ENCODE measurements around the gene VGLL4.
"Not testable (repeated sequence)": the region's sequence is repeated elsewhere in the genome, so short reads cannot be mapped to it uniquely, and the experiment has no call there.

VGLL4 gene

DNA sequence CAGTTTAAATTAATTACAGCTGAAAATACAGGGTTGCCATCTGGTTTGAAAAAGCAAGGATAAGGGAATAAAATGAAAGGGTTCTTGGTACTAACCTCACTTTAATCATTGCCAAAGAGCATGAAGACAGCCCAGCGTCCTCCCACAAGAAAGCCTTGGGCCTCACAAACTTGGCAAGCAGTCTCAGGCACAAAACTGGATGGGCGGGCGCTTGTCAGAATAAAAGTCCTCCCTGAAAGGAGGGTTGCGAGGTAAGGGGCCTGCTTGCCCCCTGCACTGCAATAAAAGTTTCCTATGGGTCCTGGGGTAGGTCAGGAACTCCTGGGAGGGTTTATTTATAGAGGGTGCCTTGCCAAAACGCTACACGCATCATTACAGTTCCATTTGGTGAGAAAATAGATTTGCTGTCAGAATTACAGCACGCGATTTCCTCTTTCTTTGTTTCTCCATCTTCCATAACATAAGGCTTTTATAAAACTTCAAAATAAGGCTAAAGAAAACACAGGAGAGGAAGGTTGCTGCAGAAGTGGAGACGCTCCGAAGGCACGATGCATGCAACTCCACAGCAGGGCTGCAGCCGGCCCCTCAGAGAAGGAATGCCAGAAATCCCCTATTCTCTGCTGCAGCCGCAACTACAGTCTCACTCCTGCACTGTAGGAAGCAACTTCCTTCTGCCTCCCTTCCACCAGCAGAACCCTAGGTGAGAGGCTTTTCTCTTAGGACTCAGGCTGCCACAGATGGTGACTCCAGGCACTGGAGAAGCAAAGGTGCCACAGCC, 61.3 kb downstream of the VGLL4 start:
- no peak for DNase-seq

- DNase-seq: no peak
Observed at GRCh38 chr3:11581237-11582190, 62.2 kb downstream of the VGLL4 start.

- DNase-seq: no peak
Observed at GRCh38 chr3:11580645-11581044, 63.1 kb downstream of the VGLL4 start.

DNA sequence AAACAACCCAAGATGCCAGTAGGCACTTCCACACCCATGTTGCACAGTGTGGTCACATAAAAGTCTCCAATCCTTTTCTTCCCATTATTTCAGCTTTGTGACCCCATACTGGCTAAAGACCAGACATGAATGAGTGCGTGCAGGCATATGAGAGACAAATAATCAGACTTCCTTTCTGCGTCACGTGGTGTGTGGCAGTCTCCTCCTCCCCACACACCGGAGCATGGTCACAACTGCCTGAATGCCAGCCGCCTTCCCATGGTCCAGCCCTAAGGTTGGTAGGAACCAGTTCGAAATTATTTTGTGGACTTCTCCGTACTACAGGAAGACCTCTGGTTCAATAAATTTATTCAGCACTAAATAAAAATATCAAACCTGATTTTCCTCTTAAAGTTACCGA, 65.5 kb downstream of the VGLL4 start:
- no peak for DNase-seq

- DNase-seq: no peak
Observed at GRCh38 chr3:11576453-11576852, 67.3 kb downstream of the VGLL4 start.

DNA sequence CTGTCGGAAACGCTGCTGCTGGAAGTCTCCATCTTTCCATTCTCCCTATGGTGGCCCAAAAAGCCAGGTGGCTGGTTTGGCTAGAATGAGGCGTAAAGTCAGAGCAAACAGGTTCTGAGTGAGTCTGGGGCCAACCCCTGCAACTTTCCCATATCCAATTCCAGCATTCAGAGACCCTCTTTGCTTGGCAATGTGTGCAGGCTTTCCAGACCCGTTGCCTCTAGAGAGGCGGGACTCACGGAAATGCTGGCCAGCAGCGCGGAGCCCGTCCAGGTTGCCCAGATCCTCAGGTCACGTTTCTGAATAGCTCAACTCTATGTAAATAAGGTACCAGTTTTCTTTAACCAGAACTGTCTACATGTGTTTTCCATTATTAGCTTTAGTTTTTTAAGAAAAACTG, 68.0 kb downstream of the VGLL4 start:
- DNase-seq: no peak

DNA sequence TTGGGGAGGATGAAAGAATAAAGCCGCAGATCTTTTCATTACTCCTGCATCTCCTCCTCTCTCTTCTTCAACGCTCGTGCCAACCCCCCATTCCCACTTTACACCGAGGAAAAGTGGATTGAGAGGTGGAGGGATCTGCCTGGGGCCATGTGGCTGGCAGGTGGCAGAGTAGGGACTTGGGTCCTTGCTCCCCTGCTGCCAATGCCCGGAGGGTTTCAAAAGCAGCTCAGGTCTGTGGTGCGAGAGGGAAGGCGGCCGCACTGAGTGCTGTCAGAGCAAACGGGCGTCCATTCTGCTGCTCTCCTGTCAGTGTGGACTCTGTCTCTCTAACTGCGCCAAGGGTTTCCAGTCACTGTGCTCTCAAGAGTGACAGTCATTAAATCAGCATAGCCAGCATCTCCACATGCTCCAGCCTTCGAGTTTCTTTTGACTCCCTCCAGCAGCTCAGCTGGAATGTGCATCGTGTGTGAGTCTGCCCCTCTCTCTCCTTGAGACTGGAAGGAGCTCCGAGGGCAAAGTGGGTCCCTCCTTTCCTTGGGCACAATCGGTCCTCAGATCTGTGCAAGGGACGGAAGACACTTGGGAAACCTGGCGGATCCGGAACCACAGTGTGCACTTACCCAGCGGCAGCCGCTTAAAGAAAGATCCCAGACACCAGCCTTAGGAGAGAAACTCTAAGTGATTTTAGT, 68.6 kb downstream of the VGLL4 start:
- no peak for DNase-seq

DNA sequence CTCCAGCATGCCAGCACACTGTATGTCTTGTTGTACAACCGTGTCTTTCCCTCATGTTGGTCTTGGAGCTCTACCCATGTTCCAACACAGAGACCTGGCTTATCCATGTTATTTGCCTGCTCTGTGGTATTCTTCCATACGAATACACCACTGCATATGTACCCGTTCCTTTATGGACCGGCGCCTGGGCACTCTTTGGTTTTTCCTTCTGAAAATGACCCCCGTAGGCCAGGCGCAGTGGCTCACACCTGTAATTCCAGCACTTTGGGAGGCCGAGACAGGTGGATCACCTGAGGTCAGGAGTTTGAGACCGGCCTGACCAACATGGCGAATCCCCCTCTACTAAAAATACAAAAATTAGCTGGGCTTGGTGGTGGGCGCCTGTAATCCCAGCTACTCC, 71.1 kb downstream of the VGLL4 start:
- DNase-seq: not testable (repeated sequence)

DNA sequence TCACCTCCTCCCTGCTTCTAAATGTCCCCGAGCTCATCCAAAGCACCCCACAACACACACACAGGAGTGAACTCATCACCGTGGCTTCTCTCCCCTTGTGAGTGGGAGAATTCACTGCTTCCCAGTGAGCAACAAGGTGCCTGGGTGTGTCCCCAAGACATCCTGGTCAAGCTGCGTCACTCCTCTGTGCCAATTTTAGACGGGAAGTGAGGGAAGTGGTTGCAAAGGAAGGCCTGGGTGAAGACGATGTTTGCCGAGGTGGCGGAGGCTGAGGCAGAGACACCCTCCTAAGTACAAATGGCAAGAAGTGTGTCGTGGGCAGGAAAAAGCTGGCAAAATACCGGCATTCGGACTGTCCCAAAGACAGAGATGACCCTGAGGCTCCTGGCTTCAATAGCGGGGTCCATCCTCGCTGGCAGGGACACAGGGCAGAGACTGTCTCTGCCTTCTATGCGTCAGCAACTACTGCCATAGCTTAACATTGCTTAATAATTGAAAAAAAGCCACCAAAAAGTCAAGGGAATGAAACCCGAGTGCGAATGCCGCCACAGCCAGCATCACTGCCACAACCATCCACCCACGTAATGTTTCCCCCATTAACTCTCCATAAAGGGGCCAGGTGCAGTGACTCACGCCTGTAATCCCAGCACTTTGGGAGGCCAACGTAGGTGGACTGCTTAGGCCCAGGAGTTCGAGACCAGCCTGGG, 72.8 kb downstream of the VGLL4 start:
- DNase-seq: no peak

DNA sequence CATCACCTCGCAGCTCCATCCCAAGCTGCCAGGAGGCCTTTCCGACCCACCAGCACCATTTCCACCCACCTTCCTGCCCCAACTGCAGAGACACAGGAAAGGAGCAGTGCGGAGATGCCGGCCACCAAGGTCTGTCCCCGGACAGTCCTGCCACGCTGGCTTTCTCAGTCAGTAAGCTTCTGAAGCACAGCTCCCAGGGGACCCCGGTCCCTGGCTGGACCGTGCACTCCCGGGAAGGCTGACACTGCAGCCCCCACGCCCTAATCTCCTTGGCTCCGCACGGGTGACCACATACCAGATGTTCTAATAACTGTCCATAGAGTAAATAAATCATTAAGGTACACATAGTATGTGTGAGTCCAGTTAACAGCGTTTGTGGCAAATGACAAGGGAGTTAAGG, 73.5 kb downstream of the VGLL4 start:
- DNase-seq: no peak

GRCh38 chr3:11569156-11569741, 74.5 kb downstream of the VGLL4 start:
- DNase-seq: no peak

DNA sequence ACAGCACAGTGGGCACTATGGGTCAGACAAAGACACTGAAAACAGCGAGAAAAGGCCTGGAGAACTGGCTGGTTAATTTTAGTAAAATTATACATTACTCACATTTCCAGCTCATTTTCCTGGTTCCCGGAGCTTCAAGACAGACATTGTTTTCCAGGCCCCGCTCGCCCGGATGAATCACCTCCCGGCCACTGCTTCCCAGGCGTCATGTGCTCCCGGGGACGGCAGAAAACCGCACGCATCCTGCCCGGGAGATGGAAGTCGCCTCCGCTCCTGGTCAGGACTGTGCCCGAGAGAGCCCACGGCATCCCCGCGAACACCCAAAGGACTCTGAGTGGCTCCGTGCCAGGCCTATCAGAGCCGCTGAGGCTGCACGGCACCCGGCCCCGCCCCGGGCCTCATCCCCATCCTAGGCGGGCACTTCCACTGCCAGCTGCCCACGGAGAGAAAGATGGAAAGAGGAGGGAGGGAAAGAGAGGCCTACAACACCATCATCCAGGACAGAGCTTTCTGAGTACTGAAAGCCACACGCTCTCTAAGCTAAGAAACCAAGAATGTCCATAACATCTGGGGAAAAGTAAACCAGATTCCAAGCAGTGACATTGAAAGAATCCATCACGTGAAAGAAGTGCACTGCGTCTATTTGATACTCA, 75.1 kb downstream of the VGLL4 start:
- no peak for DNase-seq

- no peak for DNase-seq
Observed at GRCh38 chr3:11567516-11568467, 75.9 kb downstream of the VGLL4 start.

- no peak for DNase-seq
Observed at GRCh38 chr3:11566916-11567315, 76.8 kb downstream of the VGLL4 start.

DNA sequence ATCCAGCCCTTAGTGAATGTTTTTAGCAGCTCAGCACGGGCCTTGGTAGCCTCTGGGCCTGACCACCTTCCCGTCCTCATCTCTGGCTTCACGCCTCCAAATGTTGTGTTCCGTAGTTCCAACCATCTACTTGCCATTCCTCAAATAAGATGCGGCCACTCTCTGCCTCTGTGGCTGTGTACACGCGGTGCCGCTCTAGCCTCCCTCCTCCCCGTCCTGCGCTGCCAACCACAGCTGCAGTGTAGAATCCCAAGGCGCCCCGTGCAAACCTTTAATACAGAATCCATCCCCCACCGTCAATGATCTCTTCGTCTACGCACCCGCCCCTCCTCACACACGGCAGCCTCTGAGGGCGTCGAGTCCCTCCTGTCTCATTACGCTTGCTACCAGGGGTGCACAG, 77.2 kb downstream of the VGLL4 start:
- no peak for DNase-seq

DNA sequence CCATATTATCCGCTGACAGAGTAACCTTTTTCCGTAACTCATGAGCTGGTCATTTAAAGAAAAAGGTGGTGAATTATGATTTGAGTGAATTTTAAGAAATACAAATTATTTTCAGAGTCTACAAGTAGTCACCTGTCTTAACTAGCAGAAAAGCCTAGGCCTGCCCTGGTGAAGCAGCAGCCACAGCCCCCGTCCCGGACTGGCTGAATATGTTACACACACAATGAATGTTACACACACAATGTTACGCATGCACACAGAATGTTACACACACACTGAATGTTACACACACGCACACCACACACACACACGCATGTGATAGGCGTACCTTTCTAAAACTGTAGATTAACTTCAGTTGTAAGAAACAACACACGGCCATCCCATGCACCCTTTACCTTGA, 77.8 kb downstream of the VGLL4 start:
- no peak for DNase-seq

DNA sequence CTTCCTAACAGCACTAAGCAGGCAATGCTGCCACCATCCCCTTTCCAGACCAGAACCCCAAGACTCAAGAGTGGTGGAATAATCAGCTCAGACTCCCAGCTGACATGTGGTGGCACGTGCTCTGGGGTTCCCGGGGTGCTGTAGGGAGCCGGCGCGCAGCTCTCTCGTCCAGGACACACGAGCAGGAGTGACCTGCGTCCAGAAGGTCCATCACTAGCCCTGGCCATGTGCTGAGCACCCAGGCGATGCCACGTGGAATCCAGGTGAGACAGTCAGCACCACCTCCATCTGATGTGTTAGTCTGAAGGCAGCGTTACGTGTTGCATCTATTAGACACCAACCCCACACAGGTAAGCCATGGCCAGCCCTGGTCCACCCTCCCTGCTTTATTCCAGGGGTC, 78.2 kb downstream of the VGLL4 start:
- DNase-seq: no peak

- no peak for DNase-seq
Observed at GRCh38 chr3:11565072-11565471, 78.6 kb downstream of the VGLL4 start.

- DNase-seq: no peak
Observed at GRCh38 chr3:11564577-11565001, 79.1 kb downstream of the VGLL4 start.

DNA sequence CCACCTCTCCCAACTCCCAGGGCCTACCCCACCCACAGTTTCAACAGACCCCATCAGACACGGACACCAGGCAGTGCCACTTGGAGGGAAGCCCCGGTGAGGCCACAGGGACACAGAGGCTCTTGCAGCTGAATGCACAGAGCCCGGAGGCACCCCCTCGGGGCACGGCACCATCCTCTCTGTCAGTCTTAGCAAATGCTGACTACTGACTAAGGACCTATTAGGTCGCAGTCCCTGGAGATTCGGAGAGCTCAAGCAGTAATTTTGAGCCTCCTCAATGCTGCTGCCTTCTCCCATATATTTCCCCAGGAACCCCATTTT, 79.9 kb downstream of the VGLL4 start:
- no peak for DNase-seq
